Esophagus squamous epithelium (tissue), 5 donors: ENCODE measurements around the gene SOX6. TPM values are rescaled to one million over a fixed set of nuclear protein-coding genes. Genes with fewer than 3 reads are reported as not detected.

Source experiments
- DNase-seq: peaks from one replicate; lab custom pipeline; 2025; lab: John Stamatoyannopoulos, UW
- H3K27ac ChIP-seq, 4 donors: fragments of 200-600 bp; sonication (generic); one replicate each; pipeline ENCODE4 v1.5.1; 2016 to 2019; ENCODE audit warnings: mild to moderate bottlenecking in 1 of 4
- H3K27me3 ChIP-seq, 4 donors: fragments of 200-600 bp; sonication (generic); 1 replicate in 3 of 4; 2 replicates in 1 of 4; pipeline versions ENCODE4 v1.5.1 to v1.6.0; 2017 to 2021; ENCODE audit warnings: antibody characterized with exemption in 1 of 4
- H3K36me3 ChIP-seq, 3 donors: fragments of 200-600 bp; sonication (generic); one replicate each; pipeline ENCODE4 v1.5.1; 2016 to 2019
- H3K4me1 ChIP-seq, 3 donors: fragments of 200-600 bp; sonication (generic); one replicate each; pipeline ENCODE4 v1.5.1; 2017 to 2019
- H3K4me3 ChIP-seq, 4 donors: fragments of 200-600 bp; sonication (generic); 1 replicate in 3 of 4; 2 replicates in 1 of 4; pipeline ENCODE4 v1.5.1; 2016 to 2019; ENCODE audit warnings: mild to moderate bottlenecking in 2 of 4, moderate library complexity in 1 of 4
- H3K9me3 ChIP-seq, 3 donors: fragments of 200-600 bp; sonication (generic); one replicate each; pipeline ENCODE4 v1.5.1; 2016 to 2019
- POLR2A ChIP-seq, 4 donors: fragments of 450-650 bp; IDR thresholded peaks; one replicate each; pipeline ENCODE4 v1.6.1; 2017; ENCODE audit warnings: antibody characterized with exemption in 4 of 4, mild to moderate bottlenecking in 4 of 4, moderate library complexity in 3 of 4
- WGBS, 2 donors: methylation state at CpG; one replicate each; pipeline ENCODE4 v1.1.5; 2018; 5-methylcytosine and 5-hydroxymethylcytosine counted together
- intact Hi-C: fragments of 100-400 bp; cut with DNase I; formaldehyde crosslinking; loops from one replicate; pipeline ENCODE4 v1.15.0; 2022
- total RNA-seq, 4 donors: library from RNA; depleted of rRNA; stranded (reverse); fragments of >200 nt; gene quantifications; one replicate each; pipeline ENCODE4 v1.1.0, GENCODE V29; 2016
- TF ChIP-seq, protein P1 (sequence below), 6 experiments: fragments of 450-650 bp in 4 of 6; fragments of 200-600 bp in 2 of 6; sonication (generic) in 2 of 6; IDR thresholded peaks; one replicate each; pipeline ENCODE4 v1.5.1; 2016 to 2019; ENCODE audit warnings: antibody characterized with exemption in 6 of 6, mild to moderate bottlenecking in 4 of 6, moderate library complexity in 4 of 6
- donor health status: DM: yes; HTN: yes; CAD: no.

The SOX6 gene
- total RNA-seq, 4 donors from 2014 or later = 7.8 to 16.0 (median 10.6) TPM

DNA sequence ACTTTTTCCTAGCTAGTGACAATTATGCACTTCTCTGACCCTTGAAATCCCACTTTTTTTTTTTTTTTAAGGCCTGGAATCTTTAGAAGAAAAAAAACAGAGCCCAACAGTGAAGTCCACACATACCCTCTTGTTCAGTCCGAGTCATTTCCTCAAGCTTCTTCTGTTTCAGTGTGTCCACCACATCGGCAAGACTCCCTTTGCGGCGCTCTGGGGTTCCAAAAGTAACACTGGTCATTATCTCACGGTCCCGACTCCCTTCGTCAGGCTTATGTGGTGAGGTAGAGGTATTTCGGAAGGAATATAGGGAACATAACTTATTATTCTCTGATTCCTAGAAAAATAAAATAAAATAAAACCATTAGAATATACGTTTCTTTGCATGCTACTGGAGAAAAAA lies 38.0 kb downstream of the SOX6 start:
- TF ChIP-seq POLR2A (IDR thresholded peaks at IDR 0.05) = no peak
- TF ChIP-seq, protein P1, sequence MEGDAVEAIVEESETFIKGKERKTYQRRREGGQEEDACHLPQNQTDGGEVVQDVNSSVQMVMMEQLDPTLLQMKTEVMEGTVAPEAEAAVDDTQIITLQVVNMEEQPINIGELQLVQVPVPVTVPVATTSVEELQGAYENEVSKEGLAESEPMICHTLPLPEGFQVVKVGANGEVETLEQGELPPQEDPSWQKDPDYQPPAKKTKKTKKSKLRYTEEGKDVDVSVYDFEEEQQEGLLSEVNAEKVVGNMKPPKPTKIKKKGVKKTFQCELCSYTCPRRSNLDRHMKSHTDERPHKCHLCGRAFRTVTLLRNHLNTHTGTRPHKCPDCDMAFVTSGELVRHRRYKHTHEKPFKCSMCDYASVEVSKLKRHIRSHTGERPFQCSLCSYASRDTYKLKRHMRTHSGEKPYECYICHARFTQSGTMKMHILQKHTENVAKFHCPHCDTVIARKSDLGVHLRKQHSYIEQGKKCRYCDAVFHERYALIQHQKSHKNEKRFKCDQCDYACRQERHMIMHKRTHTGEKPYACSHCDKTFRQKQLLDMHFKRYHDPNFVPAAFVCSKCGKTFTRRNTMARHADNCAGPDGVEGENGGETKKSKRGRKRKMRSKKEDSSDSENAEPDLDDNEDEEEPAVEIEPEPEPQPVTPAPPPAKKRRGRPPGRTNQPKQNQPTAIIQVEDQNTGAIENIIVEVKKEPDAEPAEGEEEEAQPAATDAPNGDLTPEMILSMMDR (IDR thresholded peaks at IDR 0.05) = no peak
- no peak overlapping the region for H3K4me3 ChIP-seq
- 92% methylated on average over 9 of the region's 9 CpGs for WGBS, 2 donors
- no peak for DNase-seq
- intact Hi-C loops = no loop called here
- no peak overlapping the region for H3K27ac ChIP-seq
- no peaks in the 10 kb centered on the region for H3K36me3 ChIP-seq
- H3K9me3 ChIP-seq = no peaks in the 10 kb centered on the region
- H3K27me3 ChIP-seq = no peaks in the 10 kb centered on the region
- no peaks in the 10 kb centered on the region for H3K4me1 ChIP-seq

DNA sequence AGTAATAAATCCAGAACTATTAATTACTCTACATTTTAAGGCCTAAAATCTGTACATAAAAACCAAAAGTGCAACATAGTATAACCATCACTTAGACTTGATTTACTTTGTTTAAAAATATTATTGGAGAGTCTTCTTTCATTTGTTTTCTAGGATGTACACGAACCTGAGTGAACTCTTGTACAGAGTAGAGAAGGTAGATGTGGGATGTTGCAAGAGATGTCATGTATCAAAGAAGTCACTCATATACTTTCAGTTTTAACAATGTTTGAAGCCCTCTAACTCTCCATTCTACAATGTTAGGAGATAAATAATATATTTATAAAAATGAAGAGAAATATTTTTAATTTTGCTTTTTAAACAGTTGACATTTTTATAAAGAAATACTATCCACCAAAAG lies 38.6 kb downstream of the SOX6 start:
- 71 to 80% methylated on average over 1 of the region's 1 CpG for WGBS, 2 donors
- H3K27ac ChIP-seq = no peak overlapping the region

DNA sequence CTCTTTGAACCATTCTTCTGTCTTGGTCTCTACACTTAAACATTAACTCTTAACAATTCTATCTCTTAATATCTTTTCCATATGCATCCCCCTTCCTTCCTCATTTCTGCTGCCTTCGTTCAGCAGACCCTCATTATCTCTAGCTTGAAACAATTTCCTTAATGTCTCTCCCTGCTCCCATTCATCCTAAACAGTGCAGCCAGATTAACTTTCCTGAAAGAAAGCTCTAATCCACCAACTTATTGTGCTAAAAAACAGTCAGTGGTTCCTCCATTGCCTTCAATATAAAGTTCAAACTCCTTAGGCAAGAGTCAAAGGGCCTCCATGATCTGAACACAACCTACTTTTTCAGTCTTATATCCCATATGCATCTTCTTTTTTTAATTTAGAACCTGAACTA lies 42.5 kb downstream of the SOX6 start:
- no peak for TF ChIP-seq POLR2A (IDR thresholded peaks at IDR 0.05)
- TF ChIP-seq, protein P1 (IDR thresholded peaks at IDR 0.05) = no peak
- H3K9me3 ChIP-seq = no peaks in the 10 kb centered on the region
- intact Hi-C loops = no loop called here
- H3K36me3 ChIP-seq = no peaks in the 10 kb centered on the region
- H3K27me3 ChIP-seq = no peaks in the 10 kb centered on the region
- no peak overlapping the region for H3K27ac ChIP-seq
- 56 to 82% methylated on average over 1 of the region's 1 CpG for WGBS, 2 donors
- H3K4me1 ChIP-seq = no peaks in the 10 kb centered on the region
- H3K4me3 ChIP-seq = no peak overlapping the region
- no peak for DNase-seq

More for the DNA sequence above, 38.6 kb downstream of the SOX6 start:
- Histone ChIP-seq H3K4me3 (no peak overlapping the region), H3K9me3 (no peaks in the 10 kb centered on the region), H3K36me3 (no peaks in the 10 kb centered on the region), H3K27me3 (no peaks in the 10 kb centered on the region), H3K4me1 (no peaks in the 10 kb centered on the region)
- intact Hi-C loops = no loop called here
- no peak for TF ChIP-seq POLR2A (IDR thresholded peaks at IDR 0.05)
- no peak for DNase-seq

DNA sequence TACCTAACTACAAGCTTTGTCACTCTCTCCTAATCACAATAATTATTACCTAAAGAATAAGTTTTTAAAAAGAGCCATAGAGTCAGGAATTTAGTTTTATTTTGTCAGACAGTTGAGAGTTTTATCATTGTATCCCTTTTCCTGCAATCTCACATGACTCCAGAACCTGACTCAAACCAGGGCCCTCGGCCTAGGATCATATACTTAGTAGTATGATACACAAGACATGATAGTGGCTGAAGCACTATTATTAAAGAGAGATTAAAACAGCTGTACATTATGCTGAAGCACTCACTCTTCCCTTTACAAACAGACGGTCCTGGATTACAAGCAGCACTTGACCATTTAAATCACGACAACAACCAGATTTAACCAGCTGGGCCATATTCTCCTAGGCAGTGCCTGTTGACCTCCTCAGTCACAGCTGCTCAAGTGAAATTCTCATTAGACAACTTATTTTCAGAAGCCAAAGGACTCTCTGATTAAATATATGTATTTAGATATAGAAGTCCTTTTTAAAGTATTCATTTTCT lies 44.0 kb downstream of the SOX6 start:
- Histone ChIP-seq H3K36me3 (no peaks in the 10 kb centered on the region), H3K27ac (no peak overlapping the region), H3K4me1 (no peaks in the 10 kb centered on the region), H3K9me3 (no peaks in the 10 kb centered on the region), H3K4me3 (no peak overlapping the region), H3K27me3 (no peaks in the 10 kb centered on the region)
- intact Hi-C loops = no loop called here
- no peak for TF ChIP-seq POLR2A (IDR thresholded peaks at IDR 0.05)
- TF ChIP-seq, protein P1 (IDR thresholded peaks at IDR 0.05) = no peak
- WGBS, 2 donors = 84 to 87% methylated on average over 3 of the region's 3 CpGs
- DNase-seq = no peak

DNA sequence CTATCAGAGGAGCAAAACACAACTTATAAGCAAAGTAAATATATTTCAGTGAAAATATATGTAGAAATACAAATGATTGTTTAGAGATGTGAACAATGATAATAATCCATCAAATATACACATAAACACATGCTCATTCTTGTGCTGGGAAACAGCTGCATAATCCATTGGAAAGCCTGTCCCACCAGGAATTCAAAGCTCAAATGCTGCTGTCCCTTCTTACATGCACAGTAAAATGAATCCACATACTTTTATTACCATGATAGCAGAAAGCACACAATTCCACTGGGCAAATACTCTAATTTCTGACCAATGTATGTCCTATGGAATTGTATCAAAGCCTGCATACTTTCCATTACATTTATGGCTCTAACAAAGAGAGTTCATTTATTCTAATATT lies 44.5 kb downstream of the SOX6 start:
- TF ChIP-seq, protein P1 (IDR thresholded peaks at IDR 0.05) = no peak
- TF ChIP-seq POLR2A (IDR thresholded peaks at IDR 0.05) = no peak
- Histone ChIP-seq H3K27ac (no peak overlapping the region), H3K4me1 (no peaks in the 10 kb centered on the region), H3K36me3 (no peaks in the 10 kb centered on the region), H3K4me3 (no peak overlapping the region), H3K27me3 (no peaks in the 10 kb centered on the region), H3K9me3 (no peaks in the 10 kb centered on the region)
- no peak for DNase-seq
- intact Hi-C loops = no loop called here

DNA sequence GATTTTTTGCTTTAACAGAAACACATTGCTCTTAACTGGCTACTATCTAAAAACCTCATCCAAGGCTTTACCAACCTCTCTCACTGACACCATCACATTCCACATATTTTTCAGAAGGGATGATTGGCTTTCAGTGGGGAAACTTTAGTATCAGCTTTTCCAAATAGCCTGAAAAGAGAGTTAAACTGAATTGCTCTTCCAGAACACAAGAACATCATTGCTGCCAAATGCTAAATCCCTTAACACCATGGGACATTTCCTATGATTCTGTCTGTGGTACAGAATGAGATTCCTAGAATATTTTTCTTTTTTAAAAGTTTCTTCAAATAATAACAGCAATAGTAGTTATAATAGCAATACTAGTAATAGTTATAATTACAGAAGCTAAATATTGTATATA lies 45.4 kb downstream of the SOX6 start:
- H3K27me3 ChIP-seq = no peaks in the 10 kb centered on the region
- H3K4me1 ChIP-seq = no peaks in the 10 kb centered on the region
- H3K4me3 ChIP-seq = no peak overlapping the region
- TF ChIP-seq POLR2A (IDR thresholded peaks at IDR 0.05) = no peak
- TF ChIP-seq, protein P1 (IDR thresholded peaks at IDR 0.05) = no peak
- no peaks in the 10 kb centered on the region for H3K36me3 ChIP-seq
- H3K27ac ChIP-seq = no peak overlapping the region
- no peaks in the 10 kb centered on the region for H3K9me3 ChIP-seq
- intact Hi-C loops = no loop called here
- no peak for DNase-seq
